IMR-90 (cell line): ENCODE measurements around the gene COL4A2. TPM values are rescaled to one million over a fixed set of nuclear protein-coding genes. Genes with fewer than 3 reads are reported as not detected.

Source experiments
- ATAC-seq: fragments of 200-7000 bp; cut with Tn5 transposase; 2 replicates; pipeline ENCODE4 v1.9.1; 2020; ENCODE audit warnings: low read depth, mild to moderate bottlenecking, moderate library complexity
- BruUV-seq: library from RNA; stranded (reverse); fragments of 400-500 nt; replicated peaks from 2 replicates; lab custom pipeline; 2021; lab: Mats Ljungman, UMichigan
- CTCF ChIA-PET: fragments of 300-600 bp; formaldehyde crosslinking; extraction: SDS; loops from one replicate; lab custom pipeline; 2021; ENCODE audit warnings: antibody characterized with exemption; lab: Yijun Ruan, JAX
- POLR2A ChIA-PET: fragments of 300-600 bp; sonication (Branson Sonifier 250); formaldehyde crosslinking; loops from one replicate; lab custom pipeline; 2022; ENCODE audit warnings: antibody characterized with exemption; ENCODE audit not compliant: unreplicated experiment; lab: Charles Lee
- DNase-seq: peaks from one replicate; pipeline ENCODE4 v3.0.0; 2013
- H2AFZ ChIP-seq: replicated peaks from 2 replicates; pipeline ENCODE3; 2013; ENCODE audit warnings: low read length, mild to moderate bottlenecking; ENCODE audit not compliant: poor library complexity
- H2AK5ac ChIP-seq: 2 replicates; pipeline ENCODE4 v1.6.1; 2013; ENCODE audit warnings: low read depth, low read length, inconsistent platforms
- H2AK9ac ChIP-seq: replicated peaks from 2 replicates; pipeline ENCODE3; 2013; ENCODE audit warnings: mild to moderate bottlenecking, low read depth, low read length, moderate library complexity; ENCODE audit not compliant: poor library complexity
- H2BK120ac ChIP-seq: 2 replicates; pipeline ENCODE4 v1.6.1; 2013; ENCODE audit warnings: low read depth, low read length, inconsistent platforms
- H2BK15ac ChIP-seq: 3 replicates; pipeline ENCODE4 v1.6.1; 2013; ENCODE audit warnings: low read depth, low read length, inconsistent platforms
- H2BK20ac ChIP-seq: 2 replicates; pipeline ENCODE4 v1.6.1; 2013; ENCODE audit warnings: low read depth, mild to moderate bottlenecking, inconsistent platforms, low read length, moderate library complexity
- H2BK5ac ChIP-seq: 2 replicates; pipeline ENCODE4 v1.6.1; 2013; ENCODE audit warnings: mild to moderate bottlenecking, low read depth, low read length, inconsistent platforms; ENCODE audit not compliant: poor library complexity, severe bottlenecking
- H3K14ac ChIP-seq: replicated peaks from 2 replicates; pipeline ENCODE4 v1.6.1; 2013; ENCODE audit warnings: low read depth, low read length, inconsistent platforms
- H3K18ac ChIP-seq: 2 replicates; pipeline ENCODE4 v1.6.1; 2013; ENCODE audit warnings: low read depth, low read length, control low read depth
- H3K23ac ChIP-seq: 2 replicates; pipeline ENCODE4 v1.6.1; 2013; ENCODE audit warnings: low read depth, low read length, inconsistent platforms
- H3K27ac ChIP-seq: 2 replicates; pipeline ENCODE4 v1.5.1; 2013; ENCODE audit warnings: mild to moderate bottlenecking, control low read depth, low read length; ENCODE audit not compliant: insufficient read depth
- H3K27me3 ChIP-seq: 2 replicates; pipeline ENCODE4 v1.6.1; 2013; ENCODE audit warnings: low read length; ENCODE audit not compliant: control insufficient read depth, insufficient read depth
- H3K36me3 ChIP-seq: 2 replicates; pipeline ENCODE4 v1.6.1; 2013; ENCODE audit warnings: low read length, mixed read lengths; ENCODE audit not compliant: control insufficient read depth, insufficient read depth
- H3K4ac ChIP-seq: 2 replicates; pipeline ENCODE4 v1.6.1; 2013; ENCODE audit warnings: low read depth, low read length, inconsistent platforms
- H3K4me1 ChIP-seq: 2 replicates; pipeline ENCODE4 v1.6.1; 2013; ENCODE audit warnings: low read length, mixed read lengths; ENCODE audit not compliant: control insufficient read depth, insufficient read depth
- H3K4me2 ChIP-seq: 2 replicates; pipeline ENCODE4 v1.6.1; 2013; ENCODE audit warnings: low read depth, mild to moderate bottlenecking, control low read depth, low read length, moderate library complexity
- H3K4me3 ChIP-seq: 2 replicates; pipeline ENCODE4 v1.5.1; 2013; ENCODE audit warnings: low read depth, mild to moderate bottlenecking, control low read depth, low read length, moderate library complexity; ENCODE audit not compliant: insufficient read depth
- H3K56ac ChIP-seq: 2 replicates; pipeline ENCODE4 v1.6.1; 2013; ENCODE audit warnings: low read length, inconsistent platforms; ENCODE audit not compliant: insufficient read depth; ENCODE audit errors: extremely low read depth
- H3K79me1 ChIP-seq, 2 experiments: 2 replicates each; pipeline ENCODE4 v1.6.1; 2013; ENCODE audit warnings: low read length in 2 of 2, inconsistent platforms in 1 of 2, low read depth in 1 of 2
- H3K9ac ChIP-seq: 2 replicates; pipeline ENCODE4 v1.6.1; 2013; ENCODE audit warnings: low read depth, low read length, control low read depth
- H3K9me1 ChIP-seq: 2 replicates; pipeline ENCODE4 v1.6.1; 2013; ENCODE audit warnings: low read length, inconsistent platforms; ENCODE audit not compliant: insufficient read depth
- H3K9me3 ChIP-seq: 2 replicates; pipeline ENCODE4 v1.6.1; 2013; ENCODE audit warnings: low read length; ENCODE audit not compliant: control insufficient read depth, insufficient read depth
- H4K20me1 ChIP-seq: 2 replicates; pipeline ENCODE4 v1.6.1; 2013; ENCODE audit warnings: low read length, inconsistent platforms; ENCODE audit not compliant: insufficient read depth
- H4K5ac ChIP-seq: 2 replicates; pipeline ENCODE4 v1.6.1; 2013; ENCODE audit warnings: mild to moderate bottlenecking, low read depth, low read length, control low read depth
- H4K8ac ChIP-seq, 2 experiments: 2 replicates each; pipeline ENCODE4 v1.6.1; 2013; ENCODE audit warnings: low read depth in 2 of 2, low read length in 2 of 2, control low read depth in 1 of 2, inconsistent platforms in 1 of 2
- H4K91ac ChIP-seq: 2 replicates; pipeline ENCODE4 v1.6.1; 2013; ENCODE audit warnings: low read depth, low read length, inconsistent platforms; ENCODE audit not compliant: insufficient read depth
- CHD1 ChIP-seq: IDR thresholded peaks from 2 replicates; pipeline ENCODE4 v1.6.1; 2012; ENCODE audit warnings: low read depth, low read length, improper control_type of control experiment
- FOS ChIP-seq: fragments of 150-350 bp; IDR thresholded peaks from 2 replicates; pipeline ENCODE4 v1.6.1; 2016; ENCODE audit warnings: low read depth, low read length
- MAFK ChIP-seq: IDR thresholded peaks from 2 replicates; pipeline ENCODE4 v1.6.1; 2012; ENCODE audit warnings: low read depth, low read length, improper control_type of control experiment
- MXI1 ChIP-seq: IDR thresholded peaks from 2 replicates; pipeline ENCODE4 v1.6.1; 2012; ENCODE audit warnings: low read depth, mild to moderate bottlenecking, low read length, moderate library complexity, borderline replicate concordance
- NFE2L2 ChIP-seq: fragments of 150-350 bp; IDR thresholded peaks from 2 replicates; pipeline ENCODE4 v1.6.1; 2016; ENCODE audit warnings: low read depth, mild to moderate bottlenecking, low read length
- RAD21 ChIP-seq: IDR thresholded peaks from 2 replicates; pipeline ENCODE4 v1.6.1; 2012; ENCODE audit warnings: low read length, improper control_type of control experiment
- RCOR1 ChIP-seq: IDR thresholded peaks from 2 replicates; pipeline ENCODE4 v1.6.1; 2012; ENCODE audit warnings: mild to moderate bottlenecking, low read length, improper control_type of control experiment; ENCODE audit not compliant: insufficient replicate concordance
- RFX5 ChIP-seq: IDR thresholded peaks from 2 replicates; pipeline ENCODE4 v1.8.0; 2012; ENCODE audit warnings: low read depth, mild to moderate bottlenecking, low read length, moderate library complexity
- WGBS, 2 experiments: methylation state at CpG; one replicate each; pipeline versions ENCODE4 v1.1.5 to v1.1.7; 2013; ENCODE audit warnings: missing lambda C conversion rate in 2 of 2; ENCODE audit not compliant: insufficient read length in 1 of 2; ENCODE audit errors: extremely low coverage in 2 of 2; 5-methylcytosine and 5-hydroxymethylcytosine counted together
- dilution Hi-C: fragments of 300-500 bp; cut with HindIII; formaldehyde crosslinking; loops from one replicate; pipeline ENCODE4 v1.14.3; 2018; ENCODE audit warnings: low sequenced_read_pairs; ENCODE audit not compliant: unreplicated experiment
- in situ Hi-C: fragments of 300-500 bp; cut with MboI; formaldehyde crosslinking; loops from 3 replicates; pipeline ENCODE4 v1.14.3; 2019; ENCODE audit warnings: low sequenced_read_pairs, inconsistent platforms, mixed read lengths
- intact Hi-C: fragments of 100-400 bp; cut with micrococcal nuclease; formaldehyde crosslinking; loops from 2 replicates; pipeline ENCODE4 v1.10.0; 2022
- polyA plus RNA-seq, 3 experiments: library from polyadenylated mRNA; depleted of rRNA; stranded (reverse); fragments of >200 nt; gene quantifications; 2 replicates each; pipeline ENCODE4 v1.2.3, GENCODE V29; 2012; ENCODE audit warnings: low replicate concordance in 1 of 3
- total RNA-seq: library from RNA; depleted of rRNA; stranded (reverse); fragments of >200 nt; gene quantifications from 2 replicates; pipeline ENCODE4 v1.2.3, GENCODE V29; 2012
- TF ChIP-seq, protein P1 (sequence below): conservative IDR thresholded peaks from 2 replicates; pipeline ENCODE4 v1.5.1; 2012; ENCODE audit warnings: mild to moderate bottlenecking, low read depth, low read length, improper control_type of control experiment
- TF ChIP-seq, protein P2 (sequence below): fragments of 150-350 bp; IDR thresholded peaks from 2 replicates; pipeline ENCODE4 v1.6.1; 2017; ENCODE audit warnings: mild to moderate bottlenecking, antibody characterized with exemption, low read length, low read depth

Gene COL4A2
- total and polyA plus RNA-seq, 2 of the 4 experiments (the other 2 are of a cell fraction): 90.7 to 457 TPM

DNA sequence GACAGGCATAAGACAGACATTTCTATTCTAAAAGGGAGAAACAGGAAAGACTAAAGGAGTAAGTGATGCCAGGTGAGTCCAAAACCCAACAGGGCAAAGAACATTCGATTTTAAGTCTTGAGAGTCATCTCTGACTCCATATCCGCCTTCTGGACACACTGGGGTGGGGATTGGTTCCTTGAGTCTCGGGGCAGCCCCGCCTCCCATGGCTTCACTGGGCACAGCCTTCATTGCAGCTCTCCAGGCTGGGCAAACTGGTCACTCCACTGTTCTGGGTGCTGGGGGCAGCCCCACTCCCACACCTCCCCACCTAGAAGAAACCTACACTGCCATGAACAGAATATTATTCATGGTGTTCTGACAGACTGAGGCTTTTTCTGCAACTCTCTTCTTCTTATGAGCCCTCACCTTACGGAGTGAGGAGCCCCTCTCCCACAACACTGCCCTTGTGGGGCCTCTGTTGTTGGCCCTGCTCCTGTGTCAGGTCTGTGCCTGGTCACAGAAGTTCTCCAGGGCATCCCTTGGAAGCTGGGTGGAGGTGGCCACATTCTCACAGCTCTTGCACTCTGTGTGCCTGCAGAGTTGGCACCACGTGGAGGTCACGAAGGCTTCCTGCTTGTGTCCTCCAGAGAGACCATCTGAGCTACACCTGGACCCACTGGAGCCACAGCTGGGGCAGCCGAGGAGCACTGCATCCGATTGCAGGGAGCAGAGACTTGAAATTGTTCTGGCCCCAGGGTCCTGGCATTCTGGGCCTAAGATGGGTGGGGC, 95.4 kb downstream of the COL4A2 start (continued):
- TF ChIP-seq NFE2L2: no peak

DNA sequence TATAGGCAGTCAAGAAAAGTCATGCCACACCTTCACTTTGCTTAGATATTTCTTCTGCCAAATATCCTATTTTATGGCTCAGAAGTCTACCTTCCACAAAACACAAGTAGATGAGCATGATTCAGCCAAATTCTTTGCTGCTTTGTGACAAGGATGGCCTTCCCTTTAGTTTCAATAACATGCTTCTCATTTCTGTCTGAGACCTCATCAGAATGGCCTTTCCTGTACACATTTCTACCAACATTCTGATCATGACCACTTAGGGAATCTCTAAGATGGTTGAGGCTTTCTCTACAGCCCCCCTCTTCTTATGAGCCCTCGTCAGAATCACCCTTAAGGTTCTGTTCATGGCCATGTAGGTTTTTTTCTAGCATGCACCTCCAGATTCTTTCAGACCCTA, 96.2 kb downstream of the COL4A2 start:
- peaks cover 8% of the 10 kb centered on the region for H3K36me3 ChIP-seq
- H2BK15ac ChIP-seq: peak overlapping the region; percentile 86; the same call in 2 of the 3 replicates
- peak overlapping the region; percentile 81; the same call in 1 of the 2 replicates for H3K23ac ChIP-seq
- H4K5ac ChIP-seq: peak overlapping the region; percentile 98
- H3K9me3 ChIP-seq: no peaks in the 10 kb centered on the region
- H2AK5ac ChIP-seq: peak overlapping the region; percentile 83
- DNase-seq: peak; percentile 84
- in situ Hi-C loops (no loop called here), dilution Hi-C loops (no loop called here), intact Hi-C loops (no loop called here)
- peak overlapping the region; percentile 88 for H3K56ac ChIP-seq
- H3K9me1 ChIP-seq: peaks cover 33% of the 10 kb centered on the region
- ATAC-seq: peak; percentile 52
- no peaks in the 10 kb centered on the region for H3K27me3 ChIP-seq
- peak overlapping the region; percentile 38 for H2AK9ac ChIP-seq
- H4K91ac ChIP-seq: peak overlapping the region; percentile 95
- no peak overlapping the region for H2AFZ ChIP-seq
- TF ChIP-seq RAD21 (no peak), RFX5 (no peak), MAFK (0 out of 2 replicates have a peak, but pooled peaks have one; percentile 33), FOS (no peak), RCOR1 (no peak), CHD1 (no peak), NFE2L2 (peak; percentile 86), MXI1 (no peak)
- TF ChIP-seq, protein P1, sequence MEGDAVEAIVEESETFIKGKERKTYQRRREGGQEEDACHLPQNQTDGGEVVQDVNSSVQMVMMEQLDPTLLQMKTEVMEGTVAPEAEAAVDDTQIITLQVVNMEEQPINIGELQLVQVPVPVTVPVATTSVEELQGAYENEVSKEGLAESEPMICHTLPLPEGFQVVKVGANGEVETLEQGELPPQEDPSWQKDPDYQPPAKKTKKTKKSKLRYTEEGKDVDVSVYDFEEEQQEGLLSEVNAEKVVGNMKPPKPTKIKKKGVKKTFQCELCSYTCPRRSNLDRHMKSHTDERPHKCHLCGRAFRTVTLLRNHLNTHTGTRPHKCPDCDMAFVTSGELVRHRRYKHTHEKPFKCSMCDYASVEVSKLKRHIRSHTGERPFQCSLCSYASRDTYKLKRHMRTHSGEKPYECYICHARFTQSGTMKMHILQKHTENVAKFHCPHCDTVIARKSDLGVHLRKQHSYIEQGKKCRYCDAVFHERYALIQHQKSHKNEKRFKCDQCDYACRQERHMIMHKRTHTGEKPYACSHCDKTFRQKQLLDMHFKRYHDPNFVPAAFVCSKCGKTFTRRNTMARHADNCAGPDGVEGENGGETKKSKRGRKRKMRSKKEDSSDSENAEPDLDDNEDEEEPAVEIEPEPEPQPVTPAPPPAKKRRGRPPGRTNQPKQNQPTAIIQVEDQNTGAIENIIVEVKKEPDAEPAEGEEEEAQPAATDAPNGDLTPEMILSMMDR: no peak
- TF ChIP-seq, protein P2, sequence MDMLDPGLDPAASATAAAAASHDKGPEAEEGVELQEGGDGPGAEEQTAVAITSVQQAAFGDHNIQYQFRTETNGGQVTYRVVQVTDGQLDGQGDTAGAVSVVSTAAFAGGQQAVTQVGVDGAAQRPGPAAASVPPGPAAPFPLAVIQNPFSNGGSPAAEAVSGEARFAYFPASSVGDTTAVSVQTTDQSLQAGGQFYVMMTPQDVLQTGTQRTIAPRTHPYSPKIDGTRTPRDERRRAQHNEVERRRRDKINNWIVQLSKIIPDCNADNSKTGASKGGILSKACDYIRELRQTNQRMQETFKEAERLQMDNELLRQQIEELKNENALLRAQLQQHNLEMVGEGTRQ: no peak
- ChIA-PET CTCF (no interaction called here), POLR2A (no interaction called here)
- peak overlapping the region; percentile 96; the same call in 1 of the 2 replicates for H3K18ac ChIP-seq
- peaks cover 41 to 85% of the 10 kb centered on the region in 2 experiments for H3K79me1 ChIP-seq
- H4K20me1 ChIP-seq: 0 out of 2 replicates have a peak, but pooled peaks cover 6% of the 10 kb centered on the region
- no peak overlapping the region for H3K4me3 ChIP-seq
- peak overlapping the region; percentile 96 for H3K27ac ChIP-seq
- H3K4me2 ChIP-seq: peak overlapping the region; percentile 23; the same call in 1 of the 2 replicates
- H4K8ac ChIP-seq: peak overlapping the region; percentile 85 to 92
- BruUV-seq: no TSS peak
- H2BK5ac ChIP-seq: peak overlapping the region; percentile 99
- peak overlapping the region; percentile 99 for H3K4ac ChIP-seq
- H2BK20ac ChIP-seq: peak overlapping the region; percentile 96
- H3K9ac ChIP-seq: peak overlapping the region; percentile 67; the same call in 1 of the 2 replicates
- WGBS, 2 experiments: no CpG with 5 or more reads among the region's 1 CpG
- peak overlapping the region; percentile 87 for H3K14ac ChIP-seq
- peaks cover 49% of the 10 kb centered on the region for H3K4me1 ChIP-seq
- H2BK120ac ChIP-seq: peak overlapping the region; percentile 94
